ENCODE measurements around the gene OAS3.

- no peak for TF ChIP-seq CTCF (conservative IDR thresholded peaks at IDR 0.05; ENCODE audit: low read depth, low read length)
- TF ChIP-seq EZH2 (IDR thresholded peaks at IDR 0.05; ENCODE audit: low read length, unreplicated experiment): no peak
These were observed 22.8 kb downstream of the OAS3 start for GRCh38 chr12:112961074-112961473.
